HG02885 (cell line): Measurements from ENCODE around the gene RTF2.
A peak's percentile ranks its signal among the peaks of the same experiment; 100 is the strongest.
"Not testable (repeated sequence)": the region's sequence is repeated elsewhere in the genome, so short reads cannot be mapped to it uniquely, and the experiment has no call there.

ENCODE experiments used
- ATAC-seq: cut with Tn5 transposase; IDR thresholded peaks from one replicate; pipeline ENCODE4 v1.9.1; 2021; ENCODE audit warnings: mild to moderate bottlenecking; ENCODE audit not compliant: unreplicated experiment, poor library complexity

The RTF2 gene

DNA sequence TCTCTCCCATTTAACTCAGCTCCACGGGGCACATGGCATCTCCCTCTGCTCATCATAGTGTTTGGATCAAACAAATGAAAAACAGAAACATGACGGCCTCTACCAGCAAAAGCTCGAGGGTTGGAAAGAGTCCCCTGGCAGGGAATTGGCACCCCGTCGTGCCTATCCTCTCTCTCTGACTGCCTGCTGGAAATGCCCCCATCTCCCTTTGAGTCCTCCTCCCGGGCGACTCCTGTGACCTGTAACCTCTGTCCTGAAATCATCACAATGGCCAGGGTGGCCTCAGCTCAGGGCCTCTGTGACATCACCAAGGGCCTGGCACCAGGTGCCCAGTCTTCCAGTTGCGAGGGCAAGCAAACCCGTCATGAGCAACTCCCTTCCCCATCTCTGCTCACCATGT, 64.5 kb downstream of the RTF2 start, which contains the start of gene FAM209B:
TSS of gene FAM209B (plus strand) at position 301 of the 400 bp plus-strand sequence. CDS start at position 397, 96 bp downstream.
- not testable (repeated sequence) for ATAC-seq

DNA sequence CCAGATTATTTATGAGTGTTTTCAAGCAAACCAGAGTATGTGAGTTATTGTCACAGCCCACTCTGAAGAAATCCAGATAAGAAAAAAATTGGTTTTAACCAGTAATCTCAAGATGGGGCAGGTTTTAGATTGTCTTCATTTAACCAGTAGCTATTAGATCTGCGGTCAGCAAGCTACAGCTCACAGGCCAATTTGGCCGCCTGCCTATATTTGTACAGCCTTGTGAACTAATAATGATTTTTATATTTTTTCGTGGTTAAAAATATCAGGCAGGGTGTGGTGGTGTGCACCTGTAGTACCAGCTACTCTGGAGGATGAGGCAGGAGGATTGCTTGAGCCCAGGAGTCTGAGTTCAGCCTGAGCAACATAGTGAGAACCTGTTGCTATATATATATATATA, 69.6 kb downstream of the RTF2 start:
- no peak for ATAC-seq

DNA sequence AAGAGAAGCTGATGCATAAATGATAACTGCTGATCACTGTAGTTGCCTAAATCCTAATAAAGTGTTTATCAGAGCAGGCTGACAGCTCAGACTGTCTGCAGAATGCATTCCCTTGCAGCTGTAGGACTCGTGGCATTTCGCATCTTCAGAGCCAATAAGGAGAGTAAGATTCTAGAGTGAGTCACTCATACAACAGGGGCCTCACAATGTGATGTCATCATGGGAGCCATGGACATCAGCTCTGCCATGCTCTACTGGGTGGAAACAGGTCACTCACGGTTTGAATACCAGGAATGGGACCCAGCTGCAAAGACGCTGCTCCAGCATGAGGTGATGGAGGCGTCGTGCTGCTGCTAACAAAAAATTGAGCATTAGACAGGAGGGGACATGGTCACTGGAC, 72.0 kb downstream of the RTF2 start:
- ATAC-seq, result no peak

DNA sequence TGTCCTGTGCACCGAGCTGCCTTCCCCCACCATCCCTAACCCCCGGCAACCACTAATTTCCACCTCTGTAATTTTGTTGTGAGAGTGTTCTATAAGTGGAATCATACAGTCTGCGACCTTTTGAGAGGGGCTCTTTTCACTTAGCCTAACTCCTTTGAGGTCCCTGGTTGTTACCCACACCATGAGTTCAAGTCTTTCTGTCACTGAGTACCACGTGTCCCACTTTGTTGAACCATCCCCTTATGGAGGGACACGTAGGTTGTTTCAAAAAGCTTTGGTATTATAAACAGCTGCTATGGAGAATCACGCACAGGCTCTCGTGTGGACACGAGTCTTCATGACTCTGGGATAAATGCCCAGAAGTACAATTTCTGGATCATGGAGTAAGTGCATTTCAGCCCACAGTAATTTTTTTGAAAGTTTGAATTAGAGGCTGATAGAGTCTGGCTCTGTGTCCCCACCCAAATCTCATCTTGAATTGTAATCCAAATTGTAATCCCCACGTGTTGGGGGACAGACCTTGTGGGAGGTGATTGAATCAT, 74.1 kb downstream of the RTF2 start:
- no peak for ATAC-seq

DNA sequence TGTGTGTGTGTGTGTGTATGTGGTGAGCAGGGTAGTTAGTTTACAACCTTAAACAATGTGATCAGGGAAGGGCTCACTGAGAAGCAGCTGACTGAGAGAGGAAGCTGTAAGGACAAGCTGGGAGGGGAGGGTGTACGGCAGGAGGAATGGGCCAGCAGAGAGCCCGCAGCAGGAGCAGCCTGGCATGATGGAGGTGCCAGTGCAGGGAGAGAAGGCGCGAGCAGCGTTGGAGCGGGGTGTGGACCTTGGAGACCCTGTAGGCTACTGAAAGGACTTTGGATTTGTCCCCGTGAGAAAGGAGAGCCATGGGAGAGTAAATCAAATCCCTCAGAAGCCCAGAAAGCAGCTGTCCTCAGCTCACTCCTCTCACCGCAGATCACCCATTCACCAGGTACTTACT, 83.1 kb downstream of the RTF2 start:
- no peak for ATAC-seq

DNA sequence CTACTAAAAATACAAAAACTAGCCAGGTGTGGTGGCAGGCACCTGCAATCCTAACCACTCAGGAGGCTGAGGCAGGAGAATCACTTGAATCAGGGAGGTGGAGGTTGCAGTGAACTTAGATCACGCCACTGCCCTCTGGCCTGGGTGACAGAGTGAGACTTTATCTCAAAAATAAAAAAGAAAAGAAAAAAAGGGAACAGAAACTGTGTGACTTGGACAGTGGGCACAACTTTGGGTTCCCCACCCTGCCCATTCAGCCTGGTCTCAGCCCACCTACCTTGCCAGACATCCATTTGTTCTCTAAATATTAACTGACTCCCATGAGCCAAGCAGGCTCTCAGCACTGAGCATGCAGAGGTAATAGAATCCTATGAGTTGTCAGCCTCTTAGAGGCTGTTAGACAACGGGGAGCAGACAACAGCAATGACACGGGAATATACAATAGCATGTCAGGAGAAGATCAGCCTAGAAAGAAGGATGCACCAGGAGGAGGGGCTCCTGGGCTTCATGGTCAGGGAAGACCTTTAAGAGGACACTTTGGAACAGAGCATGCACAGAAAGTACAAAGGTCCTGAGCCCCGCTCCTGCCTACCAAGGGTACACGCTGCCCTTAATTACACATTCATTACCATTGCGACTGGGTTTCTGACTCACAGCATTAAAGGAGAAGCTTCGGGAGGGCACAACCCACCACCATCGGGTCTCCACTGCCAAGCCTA, 84.6 kb downstream of the RTF2 start:
- ATAC-seq, result no peak

DNA sequence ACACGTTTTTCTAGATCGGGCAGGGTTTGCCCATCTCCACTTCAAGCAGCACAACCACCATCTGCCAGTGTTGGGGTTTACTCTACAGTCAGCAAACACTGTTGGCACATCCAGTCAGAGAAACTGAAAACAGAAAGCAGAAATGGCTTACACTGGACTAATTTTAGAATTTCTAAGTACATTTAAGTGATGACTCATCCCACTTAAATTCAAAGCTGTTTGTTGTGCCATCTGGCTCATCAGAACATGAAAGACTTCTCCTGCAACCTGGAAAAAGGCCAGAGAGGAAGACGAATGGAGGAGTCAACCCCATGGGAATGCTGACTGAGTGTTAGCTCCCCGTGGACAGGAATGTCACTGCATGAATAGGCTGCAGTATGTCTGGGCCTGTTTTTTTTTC, 86.4 kb downstream of the RTF2 start:
- peak; percentile 83 for ATAC-seq

DNA sequence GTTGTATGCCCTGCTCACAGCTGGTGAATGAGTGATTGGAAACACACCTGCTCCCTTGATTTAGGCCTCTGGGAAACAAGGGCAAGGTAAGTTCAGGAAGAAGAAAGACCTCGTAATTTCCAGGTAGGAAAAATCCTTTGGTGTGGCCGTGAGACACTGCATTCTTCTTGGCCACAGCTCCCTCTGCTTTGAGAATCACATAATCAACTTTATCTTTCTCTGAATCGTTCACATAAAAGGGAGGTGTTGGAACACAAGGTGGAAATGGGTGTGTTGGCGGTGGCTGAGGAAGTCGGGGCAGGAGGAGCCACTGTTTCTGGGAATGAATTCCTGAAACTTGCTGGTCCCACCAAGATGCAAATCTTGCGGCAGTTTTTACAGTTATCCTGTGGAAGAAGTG, 90.5 kb downstream of the RTF2 start:
- no peak for ATAC-seq

DNA sequence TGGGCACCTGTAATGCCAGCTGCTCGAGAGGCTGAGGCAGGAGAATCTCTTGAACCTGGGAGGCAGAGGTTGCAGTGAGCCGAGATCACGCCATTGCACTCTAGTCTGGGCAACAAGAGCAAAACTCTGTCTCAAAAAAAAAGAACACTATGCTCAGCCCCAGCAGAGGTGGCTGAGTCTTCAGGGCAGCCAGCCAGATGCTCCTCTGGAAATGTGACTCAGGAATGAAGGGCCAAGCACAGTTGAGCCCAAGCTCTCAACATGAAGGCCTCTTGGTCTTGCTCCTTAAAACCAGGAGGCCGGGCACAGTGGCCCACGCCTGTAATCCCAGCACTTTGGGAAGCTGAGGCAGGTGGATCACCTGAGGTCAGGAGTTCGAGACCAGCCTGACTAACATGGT, 96.1 kb downstream of the RTF2 start:
- ATAC-seq, result not testable (repeated sequence)

DNA sequence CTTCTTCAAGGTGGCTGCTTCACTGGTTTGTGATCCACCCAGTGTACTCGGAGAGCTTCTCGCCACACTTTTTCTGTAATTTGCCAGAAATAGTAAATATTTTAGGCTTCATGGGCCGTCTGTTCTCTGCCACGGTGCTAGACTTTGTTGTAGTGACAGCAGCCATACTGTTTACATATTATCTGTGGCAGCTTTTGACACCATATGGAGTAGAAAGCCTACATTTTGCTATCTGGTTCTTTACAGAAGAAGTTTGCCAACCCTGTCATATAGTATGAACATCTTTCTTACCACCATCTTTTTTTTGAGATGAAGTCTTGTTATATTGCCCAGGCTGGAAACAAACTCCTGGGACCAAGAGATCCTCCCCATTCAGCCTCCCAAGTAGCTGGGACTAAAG, 97.1 kb downstream of the RTF2 start:
- no peak for ATAC-seq

DNA sequence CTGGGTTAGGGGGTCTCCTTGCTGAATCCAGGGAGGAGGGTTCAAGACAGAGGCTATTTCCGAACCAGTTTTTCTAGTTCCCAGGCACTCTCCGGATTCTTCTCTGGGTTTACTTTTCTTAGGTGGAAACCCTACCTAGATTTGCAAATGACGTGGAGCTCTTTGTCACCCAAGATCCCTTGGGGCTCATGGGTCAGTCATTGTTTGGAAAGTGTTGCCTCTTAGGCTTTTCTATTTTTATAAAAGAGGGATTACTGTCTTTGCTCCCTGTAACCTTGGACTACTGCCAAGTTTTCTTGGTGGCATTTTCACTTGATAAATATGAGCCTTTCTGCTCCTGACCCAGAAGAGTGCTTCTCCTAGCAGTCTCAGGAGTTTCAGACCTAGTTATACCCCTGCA, 98.2 kb downstream of the RTF2 start:
- ATAC-seq, result no peak
